GM19035 (cell line): ENCODE results near the gene NPIPA1.
"Not testable (repeated sequence)": the region's sequence is repeated elsewhere in the genome, so short reads cannot be mapped to it uniquely, and the experiment has no call there.

Experiments
- ATAC-seq: cut with Tn5 transposase; IDR thresholded peaks from one replicate; pipeline ENCODE4 v1.9.1; 2021; ENCODE audit not compliant: unreplicated experiment

Gene NPIPA1

DNA sequence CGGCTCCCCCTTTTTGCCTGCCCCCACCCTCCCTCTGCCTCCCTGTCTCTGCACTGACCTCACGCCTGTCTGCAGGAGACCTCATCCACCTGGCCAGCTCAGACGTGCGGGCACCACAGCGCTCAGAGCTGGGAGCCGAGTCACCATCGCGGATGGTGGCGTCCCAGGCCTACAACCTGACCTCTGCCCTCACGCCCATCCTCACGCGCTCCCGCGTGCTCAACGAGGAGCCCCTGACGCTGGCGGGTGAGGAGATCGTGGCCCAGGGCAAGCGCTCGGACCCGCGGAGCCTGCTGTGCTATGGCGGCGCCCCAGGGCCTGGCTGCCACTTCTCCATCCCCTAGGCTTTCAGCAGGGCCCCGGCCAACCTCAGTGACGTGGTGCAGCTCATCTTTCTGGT, 8.1 kb upstream of the NPIPA1 start:
- ATAC-seq = not testable (repeated sequence)

DNA sequence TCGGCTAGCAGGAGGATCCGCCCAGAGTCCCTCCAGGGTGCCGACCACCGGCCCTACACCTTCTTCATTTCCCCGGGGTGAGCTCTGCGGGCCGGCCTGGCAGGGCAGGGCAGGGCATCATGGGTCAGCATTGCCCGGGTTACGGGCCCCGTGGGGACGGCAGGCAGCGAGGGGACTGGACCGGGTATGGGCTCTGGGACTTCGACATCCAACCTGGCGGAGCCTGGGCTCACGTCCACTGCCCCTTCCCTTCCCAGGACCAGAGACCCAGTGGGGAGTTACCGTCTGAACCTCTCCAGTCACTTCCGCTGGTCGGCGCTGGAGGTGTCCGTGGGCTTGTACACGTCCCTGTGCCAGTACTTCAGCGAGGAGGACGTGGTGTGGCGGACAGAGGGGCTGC, 7.0 kb upstream of the NPIPA1 start:
- ATAC-seq = not testable (repeated sequence)

GRCh38 chr16:14930971-14931370, 6.3 kb upstream of the NPIPA1 start:
- ATAC-seq = not testable (repeated sequence)

GRCh38 chr16:14932581-14933375, 4.5 kb upstream of the NPIPA1 start:
- not testable (repeated sequence) for ATAC-seq

DNA sequence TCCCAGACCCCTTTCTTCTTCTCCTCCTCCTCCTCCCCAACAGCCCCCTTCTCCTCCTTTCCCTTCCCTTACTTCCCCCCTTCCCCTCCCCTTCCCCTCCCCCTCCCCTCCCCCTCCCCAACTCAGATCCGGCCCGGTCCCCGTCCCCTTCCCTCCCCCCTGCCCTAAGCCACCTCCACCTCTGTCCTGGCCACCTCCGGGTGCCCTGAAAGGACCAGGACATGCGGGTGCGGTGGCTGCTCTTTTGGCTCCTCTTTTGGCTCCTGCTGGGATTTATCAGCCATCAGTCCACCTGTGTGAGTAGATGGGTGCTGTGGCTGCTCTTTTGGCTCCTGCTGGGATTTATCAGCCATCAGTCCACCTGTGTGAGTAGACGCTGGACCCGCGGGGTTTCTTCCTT, 751 bp downstream of the NPIPA1 start:
- not testable (repeated sequence) for ATAC-seq

DNA sequence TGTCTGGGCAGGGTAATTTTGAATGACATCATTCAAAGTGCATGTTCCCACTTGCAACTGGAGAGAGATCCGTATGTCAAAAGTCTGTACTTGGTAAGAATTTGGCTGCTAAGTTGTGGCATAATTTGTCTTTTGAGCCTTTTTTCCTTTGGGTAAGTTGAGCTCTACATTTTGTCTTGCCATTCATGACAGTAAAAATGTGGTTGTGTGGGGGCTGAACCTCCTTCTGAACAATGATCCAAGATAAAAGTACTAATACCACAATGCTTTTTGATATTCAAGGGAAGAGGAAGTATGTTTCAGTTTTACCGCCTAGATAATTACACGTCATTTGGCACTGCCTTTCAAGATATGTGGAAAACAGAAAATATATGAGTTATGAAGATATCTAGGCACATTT, 5.4 kb downstream of the NPIPA1 start:
- ATAC-seq = not testable (repeated sequence)

- no peak for ATAC-seq
Measured at GRCh38 chr16:14955546-14956231, 18.4 kb downstream of the NPIPA1 start.

GRCh38 chr16:14957576-14958322, 20.5 kb downstream of the NPIPA1 start:
- ATAC-seq = no peak

DNA sequence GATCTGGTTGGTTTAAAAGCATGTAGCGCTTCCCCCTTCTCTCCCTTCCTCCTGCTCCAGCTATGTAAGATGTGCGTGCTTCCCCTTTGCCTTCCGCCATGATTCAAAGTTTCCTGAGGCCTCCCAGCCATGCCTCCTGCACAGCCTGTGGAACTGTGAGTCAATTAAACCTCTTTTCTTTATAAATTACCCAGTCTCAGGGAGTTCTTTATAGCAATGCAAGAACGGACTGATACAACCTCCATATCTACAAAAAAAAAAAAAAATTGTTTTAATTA, 21.0 kb downstream of the NPIPA1 start:
- no peak for ATAC-seq

GRCh38 chr16:14958970-14959369, 21.7 kb downstream of the NPIPA1 start:
- no peak for ATAC-seq

DNA sequence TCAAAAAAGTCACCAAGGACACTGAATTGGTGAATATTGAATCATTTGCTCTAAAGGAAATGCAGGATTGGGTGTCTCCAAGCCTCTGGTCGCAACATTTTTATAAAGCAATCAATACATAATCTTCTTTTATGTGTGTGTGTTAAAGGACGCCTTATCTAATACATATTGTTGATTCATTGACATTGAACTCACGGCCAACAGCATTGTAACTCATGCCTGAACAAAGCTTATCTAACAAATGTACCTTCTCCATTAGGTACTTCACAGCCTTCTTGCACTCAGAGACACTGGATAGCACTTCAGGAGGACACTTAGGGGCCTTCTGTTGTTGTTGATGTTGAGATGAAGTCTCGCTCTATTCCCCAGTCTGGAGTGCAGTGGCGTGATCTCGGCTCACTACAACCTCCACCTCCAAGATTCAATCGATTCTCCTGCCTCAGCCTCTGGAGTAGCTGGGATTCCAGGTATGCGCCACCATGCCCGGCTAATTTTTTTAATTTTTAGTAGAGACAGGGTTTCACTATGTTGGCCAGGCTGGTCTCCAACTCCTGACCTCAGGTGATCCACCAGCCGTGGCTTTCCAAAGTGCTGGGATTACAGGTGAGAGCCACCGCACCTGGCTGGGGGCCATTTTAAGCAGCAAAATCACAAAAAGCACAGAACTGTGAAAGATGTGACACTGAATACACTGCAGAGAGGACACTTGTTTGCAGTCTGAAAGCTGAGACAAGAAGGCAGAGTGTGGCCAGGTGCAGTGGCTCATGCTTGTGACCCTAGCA, 24.4 kb downstream of the NPIPA1 start:
- no peak for ATAC-seq

DNA sequence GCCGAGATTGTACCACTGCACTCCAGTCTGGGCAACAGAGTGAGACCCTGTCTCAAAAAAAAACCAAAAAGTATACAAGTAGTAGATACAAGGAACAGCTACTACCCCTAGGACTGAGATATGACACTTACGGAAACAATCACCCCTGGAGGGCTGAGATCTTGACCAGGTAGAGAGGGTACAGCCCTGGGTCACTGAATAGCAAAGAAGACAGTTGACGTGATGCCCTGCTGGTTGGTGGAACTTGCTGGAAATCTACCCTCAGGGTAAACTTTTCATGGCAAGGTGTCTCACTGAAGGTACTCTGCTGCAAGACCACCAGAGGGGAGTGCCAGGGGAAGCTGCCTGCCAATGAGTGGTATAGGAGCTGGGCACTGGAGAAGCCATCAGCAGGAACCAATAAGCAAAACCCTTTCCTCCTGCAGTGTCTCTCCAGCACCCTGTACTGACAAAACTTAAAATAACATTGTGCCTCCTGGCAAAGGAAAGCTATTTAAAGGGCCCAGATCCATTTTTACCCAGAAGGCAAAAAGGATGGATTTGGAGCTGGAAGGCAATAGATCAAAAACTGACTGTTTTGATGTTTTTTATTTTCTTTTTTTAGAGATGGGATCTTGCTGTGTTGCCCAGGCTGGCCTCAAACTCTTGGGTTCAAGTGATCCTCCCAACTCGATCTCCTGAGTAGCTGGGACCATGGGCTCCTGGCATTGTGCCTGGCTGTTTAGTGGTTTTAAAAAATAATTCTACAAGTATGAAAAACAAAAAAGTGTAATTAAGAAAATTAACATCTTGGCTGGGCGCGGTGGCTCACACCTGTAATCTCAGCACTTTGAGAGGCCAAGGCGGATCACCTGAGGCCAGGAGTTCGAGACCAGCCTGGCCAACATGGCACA, 26.3 kb downstream of the NPIPA1 start:
- ATAC-seq = no peak

DNA sequence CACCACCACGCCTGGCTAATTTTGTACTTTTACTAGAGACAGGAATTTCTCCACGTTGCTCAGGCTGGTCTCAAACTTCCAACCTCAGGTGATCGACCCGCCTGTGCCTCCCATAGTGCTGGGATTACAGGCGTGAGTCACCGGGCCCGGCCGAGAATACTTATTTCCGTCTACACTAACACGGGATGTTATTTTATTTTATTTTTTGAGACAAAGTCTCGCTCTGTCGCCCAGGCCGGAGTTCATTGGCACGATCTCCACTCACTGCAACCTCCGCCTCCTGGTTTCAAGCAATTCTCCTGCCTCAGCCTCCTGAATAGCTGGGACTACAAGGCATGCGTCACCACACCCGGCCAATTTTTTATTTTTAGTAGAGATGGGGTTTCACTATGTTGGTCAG, 28.1 kb downstream of the NPIPA1 start:
- no peak for ATAC-seq

- not testable (repeated sequence) for ATAC-seq
Measured at GRCh38 chr16:14969795-14970194, 32.6 kb downstream of the NPIPA1 start.

GRCh38 chr16:14971621-14972228, 34.5 kb downstream of the NPIPA1 start:
- not testable (repeated sequence) for ATAC-seq

GRCh38 chr16:14973785-14974322, 36.6 kb downstream of the NPIPA1 start:
- not testable (repeated sequence) for ATAC-seq

DNA sequence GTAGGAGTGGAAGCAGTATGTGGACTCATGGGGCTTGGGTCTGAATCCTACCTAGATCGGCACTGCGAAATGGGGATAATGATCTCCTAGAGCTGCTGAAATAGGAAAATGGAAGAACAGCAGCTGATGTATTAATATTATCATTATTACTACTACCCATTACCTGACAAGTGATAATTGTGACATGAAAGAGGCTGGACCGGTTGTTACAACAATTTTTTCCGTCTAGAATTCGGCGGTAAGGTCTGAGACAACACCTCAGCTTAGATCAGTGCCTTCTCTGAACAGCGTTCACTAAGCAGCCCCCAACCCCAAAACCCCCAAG, 37.0 kb downstream of the NPIPA1 start:
- not testable (repeated sequence) for ATAC-seq

GRCh38 chr16:14974656-14975417, 37.6 kb downstream of the NPIPA1 start, which contains the start of gene PDXDC1:
Gene PDXDC1 (plus strand): TSS chr16:14975026. CDS start chr16:14975200, 174 bp downstream.
- ATAC-seq = peak; percentile 91
